SK-N-SH (cell line): ENCODE data around the gene ARHGDIA.

ENCODE experiments used
- PBX3 ChIP-seq: IDR thresholded peaks from 2 replicates; pipeline ENCODE4; 2012
- TF ChIP-seq, protein P1 (sequence below): fragments of 200-600 bp; sonication (generic); IDR thresholded peaks from 2 replicates; pipeline ENCODE4 v1.6.1; 2017; ENCODE audit warnings: antibody characterized with exemption, mild to moderate bottlenecking, moderate library complexity

GRCh38 chr17:81821603-81822311, 49.4 kb downstream of the ARHGDIA start:
- TF ChIP-seq, protein P1, sequence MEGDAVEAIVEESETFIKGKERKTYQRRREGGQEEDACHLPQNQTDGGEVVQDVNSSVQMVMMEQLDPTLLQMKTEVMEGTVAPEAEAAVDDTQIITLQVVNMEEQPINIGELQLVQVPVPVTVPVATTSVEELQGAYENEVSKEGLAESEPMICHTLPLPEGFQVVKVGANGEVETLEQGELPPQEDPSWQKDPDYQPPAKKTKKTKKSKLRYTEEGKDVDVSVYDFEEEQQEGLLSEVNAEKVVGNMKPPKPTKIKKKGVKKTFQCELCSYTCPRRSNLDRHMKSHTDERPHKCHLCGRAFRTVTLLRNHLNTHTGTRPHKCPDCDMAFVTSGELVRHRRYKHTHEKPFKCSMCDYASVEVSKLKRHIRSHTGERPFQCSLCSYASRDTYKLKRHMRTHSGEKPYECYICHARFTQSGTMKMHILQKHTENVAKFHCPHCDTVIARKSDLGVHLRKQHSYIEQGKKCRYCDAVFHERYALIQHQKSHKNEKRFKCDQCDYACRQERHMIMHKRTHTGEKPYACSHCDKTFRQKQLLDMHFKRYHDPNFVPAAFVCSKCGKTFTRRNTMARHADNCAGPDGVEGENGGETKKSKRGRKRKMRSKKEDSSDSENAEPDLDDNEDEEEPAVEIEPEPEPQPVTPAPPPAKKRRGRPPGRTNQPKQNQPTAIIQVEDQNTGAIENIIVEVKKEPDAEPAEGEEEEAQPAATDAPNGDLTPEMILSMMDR = peak; percentile 55
- TF ChIP-seq PBX3 = no peak
